Natural killer cell (primary cell): ENCODE data around the gene TEX14. TPM values are rescaled to one million over a fixed set of nuclear protein-coding genes. Genes with fewer than 3 reads are reported as not detected.
"Not testable (repeated sequence)": the region's sequence is repeated elsewhere in the genome, so short reads cannot be mapped to it uniquely, and the experiment has no call there.

Source experiments
- ATAC-seq, 3 donors: fragments of 150-1000 bp in 2 of 3; fragments of 200-7000 bp in 1 of 3; cut with Tn5 transposase; 1 replicate in 1 of 3; 2 replicates in 2 of 3; pipeline ENCODE4 v1.10.0; 2021; ENCODE audit warnings: mild to moderate bottlenecking in 2 of 3, moderate library complexity in 2 of 3
- DNase-seq, 2 donors: peaks; one replicate each; pipeline versions ENCODE4 v3.0.0 to v3.0.0-alpha.2; 2013 to 2021; ENCODE audit warnings: mixed read lengths in 1 of 2
- H3K27ac ChIP-seq: one replicate; pipeline ENCODE4 v1.5.1; 2013; ENCODE audit warnings: mild to moderate bottlenecking, low read length
- H3K27me3 ChIP-seq: one replicate; pipeline ENCODE4 v1.6.1; 2013; ENCODE audit warnings: low read length; ENCODE audit not compliant: control insufficient read depth, insufficient read depth
- H3K36me3 ChIP-seq: one replicate; pipeline ENCODE4 v1.6.1; 2013; ENCODE audit warnings: low read length; ENCODE audit not compliant: control insufficient read depth, insufficient read depth
- H3K4me1 ChIP-seq: one replicate; pipeline ENCODE4 v1.6.1; 2013; ENCODE audit warnings: low read length; ENCODE audit not compliant: control insufficient read depth, insufficient read depth
- H3K4me3 ChIP-seq: one replicate; pipeline ENCODE4 v1.5.1; 2013; ENCODE audit warnings: low read length
- H3K9me3 ChIP-seq: one replicate; pipeline ENCODE4 v1.6.1; 2013; ENCODE audit warnings: low read length; ENCODE audit not compliant: control insufficient read depth, insufficient read depth
- H3K27ac Mint-ChIP-seq, 2 donors: one replicate each; pipeline ENCODE4 v1.8.0; 2022; ENCODE audit warnings: mild to moderate bottlenecking in 2 of 2, mixed read lengths in 2 of 2, moderate library complexity in 1 of 2
- H3K27me3 Mint-ChIP-seq, 2 donors: one replicate each; pipeline ENCODE4 v1.8.0; 2022; ENCODE audit warnings: low read depth in 2 of 2, mixed read lengths in 2 of 2
- H3K36me3 Mint-ChIP-seq: one replicate; pipeline ENCODE4 v1.8.0; 2022; ENCODE audit warnings: mixed read lengths
- H3K4me1 Mint-ChIP-seq, 2 donors: one replicate each; pipeline ENCODE4 v1.8.0; 2022; ENCODE audit warnings: mixed read lengths in 2 of 2
- H3K4me3 Mint-ChIP-seq: one replicate; pipeline ENCODE4 v1.8.0; 2022; ENCODE audit warnings: mild to moderate bottlenecking, moderate library complexity, mixed read lengths
- H3K9me3 Mint-ChIP-seq, 2 donors: one replicate each; pipeline ENCODE4 v1.8.0; 2022; ENCODE audit warnings: mixed read lengths in 2 of 2
- CTCF ChIP-seq: fragments of 200-600 bp; IDR thresholded peaks from one replicate; pipeline ENCODE4 v1.8.0; 2022; ENCODE audit warnings: antibody characterized with exemption
- WGBS: methylation state at CpG from one replicate; pipeline ENCODE4 v1.1.7; 2013; ENCODE audit warnings: missing lambda C conversion rate; ENCODE audit not compliant: insufficient coverage; 5-methylcytosine and 5-hydroxymethylcytosine counted together
- intact Hi-C: fragments of 100-400 bp; cut with micrococcal nuclease; formaldehyde crosslinking; loops from one replicate; pipeline ENCODE4 v1.14.2; 2022
- total RNA-seq, 4 donors: library from RNA; stranded (reverse); fragments of 120-200 nt in 1 of 4; gene quantifications; one replicate each; pipeline versions ENCODE4 v1.2.3 to v1.2.4, GENCODE V29; 2013 to 2022

TEX14 gene
- total RNA-seq, 3 donors from 2014 or later (not counting 1 experiment from before 2014, with no cell fraction given) = 0.29 to 1.1 (median 0.89) TPM

DNA sequence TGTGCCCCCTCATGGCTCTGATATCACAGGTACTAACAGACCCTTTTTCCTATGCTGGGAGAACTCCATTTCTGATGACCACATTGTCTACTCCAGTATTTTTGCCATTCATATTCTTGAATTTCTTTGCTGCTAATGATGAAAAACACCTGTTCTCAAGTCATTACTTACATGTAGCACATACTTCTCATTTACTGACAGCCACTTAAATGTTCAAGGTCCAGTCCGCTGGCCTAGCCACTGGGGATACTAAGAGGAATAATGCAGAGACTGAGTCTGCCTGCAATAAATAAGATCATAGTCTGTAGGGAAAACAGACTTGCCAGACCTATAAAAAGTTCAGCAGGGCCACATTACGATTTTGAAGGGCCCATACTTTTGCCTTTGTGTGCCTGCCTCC, 27.5 kb downstream of the TEX14 start:
- no peak for ATAC-seq
- peaks cover 13 to 26% of the 10 kb centered on the region in 2 donors for H3K27me3 Mint-ChIP-seq

DNA sequence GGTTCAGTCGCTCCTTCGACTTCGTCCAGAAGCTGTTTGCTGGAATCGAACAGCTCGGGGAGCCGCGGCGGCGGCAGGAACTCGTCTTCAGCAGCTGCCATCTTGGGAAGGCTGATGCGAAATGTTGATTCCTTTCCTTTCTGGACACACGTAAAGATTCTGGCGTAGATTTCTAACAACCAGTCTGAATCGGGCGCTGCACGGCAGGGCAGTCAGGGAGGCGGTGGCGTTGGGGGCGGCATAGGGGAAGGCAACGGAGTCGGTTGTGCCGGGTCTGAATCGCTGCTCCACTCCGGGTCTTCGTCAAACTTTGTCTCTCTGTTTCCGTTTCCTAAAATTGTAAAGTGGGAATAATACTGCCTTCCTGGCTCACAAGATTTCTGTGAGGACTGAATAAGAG, 30.3 kb downstream of the TEX14 start:
- H3K4me3 ChIP-seq = no peak overlapping the region
- peaks cover 15% of the 10 kb centered on the region for H3K4me1 ChIP-seq
- no peaks in the 10 kb centered on the region for H3K36me3 ChIP-seq
- intact Hi-C loops = no loop called here
- peaks cover 4 to 7% of the 10 kb centered on the region in 2 donors for H3K27me3 Mint-ChIP-seq
- peaks cover 18 to 19% of the 10 kb centered on the region in 2 donors for H3K4me1 Mint-ChIP-seq
- no peak for DNase-seq
- 97% methylated on average over 26 of the region's 26 CpGs for WGBS
- H3K36me3 Mint-ChIP-seq = no peaks in the 10 kb centered on the region
- H3K9me3 ChIP-seq = no peaks in the 10 kb centered on the region
- H3K4me3 Mint-ChIP-seq = peak overlapping the region; percentile 2
- no peak for TF ChIP-seq CTCF
- no peak for ATAC-seq
- H3K27ac ChIP-seq = no peak overlapping the region
- H3K27me3 ChIP-seq = no peaks in the 10 kb centered on the region
- H3K27ac Mint-ChIP-seq = no peak overlapping the region
- no peaks in the 10 kb centered on the region for H3K9me3 Mint-ChIP-seq

More for the DNA sequence above, 27.5 kb downstream of the TEX14 start:
- H3K27me3 ChIP-seq = no peaks in the 10 kb centered on the region
- Mint-ChIP-seq H3K36me3 (no peaks in the 10 kb centered on the region), H3K4me1 (peaks cover 3 to 10% of the 10 kb centered on the region in 2 donors), H3K9me3 (no peaks in the 10 kb centered on the region), H3K4me3 (no peak overlapping the region), H3K27ac (no peak overlapping the region)
- no peaks in the 10 kb centered on the region for H3K36me3 ChIP-seq
- intact Hi-C loops = no loop called here
- 88% methylated on average over 2 of the region's 2 CpGs for WGBS
- TF ChIP-seq CTCF = no peak
- H3K4me3 ChIP-seq = no peak overlapping the region
- peaks cover 5% of the 10 kb centered on the region for H3K4me1 ChIP-seq
- H3K27ac ChIP-seq = no peak overlapping the region
- no peaks in the 10 kb centered on the region for H3K9me3 ChIP-seq
- no peak for DNase-seq

DNA sequence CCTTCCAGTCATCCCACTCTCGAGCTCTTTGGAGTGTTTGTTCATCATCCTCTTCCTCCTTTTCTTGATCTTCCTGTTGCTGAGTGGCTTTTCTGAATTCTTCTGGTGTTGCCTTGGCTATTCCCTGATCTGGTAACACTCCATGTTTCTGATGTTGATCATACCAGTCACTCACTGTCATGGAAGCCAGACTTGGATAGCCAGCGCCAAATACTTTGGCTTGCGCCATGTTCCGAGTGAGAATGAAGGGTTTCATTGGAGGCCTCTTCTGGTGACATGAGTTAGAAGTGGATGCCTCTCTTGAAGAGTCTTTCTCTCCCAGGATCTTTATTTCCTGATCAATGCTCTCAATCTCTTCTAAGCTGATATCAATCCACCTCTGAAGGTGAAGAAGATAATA, 31.2 kb downstream of the TEX14 start:
- Histone ChIP-seq H3K9me3 (no peaks in the 10 kb centered on the region), H3K4me3 (no peak overlapping the region), H3K36me3 (no peaks in the 10 kb centered on the region), H3K27ac (no peak overlapping the region), H3K27me3 (no peaks in the 10 kb centered on the region), H3K4me1 (peaks cover 15% of the 10 kb centered on the region)
- no peaks in the 10 kb centered on the region for H3K36me3 Mint-ChIP-seq
- 90% methylated on average over 2 of the region's 4 CpGs for WGBS
- intact Hi-C loops = no loop called here
- DNase-seq = no peak
- no peaks in the 10 kb centered on the region for H3K9me3 Mint-ChIP-seq
- peak overlapping the region; percentile 35 to 98 for H3K27ac Mint-ChIP-seq
- peak overlapping the region; percentile 74 for H3K4me3 Mint-ChIP-seq
- H3K27me3 Mint-ChIP-seq = peaks cover 0 to 5% of the 10 kb centered on the region in 2 donors
- peaks cover 18% of the 10 kb centered on the region in 2 donors for H3K4me1 Mint-ChIP-seq
- no peak for ATAC-seq
- no peak for TF ChIP-seq CTCF

- not testable (repeated sequence) for H3K27ac ChIP-seq, ATAC-seq, H3K36me3 Mint-ChIP-seq, DNase-seq, H3K9me3 ChIP-seq, H3K27me3 ChIP-seq, H3K9me3 Mint-ChIP-seq, H3K27me3 Mint-ChIP-seq, H3K36me3 ChIP-seq
- peaks cover 15% of the 10 kb centered on the region for H3K4me1 ChIP-seq
- WGBS = 45% methylated on average over 9 of the region's 9 CpGs
- peak overlapping the region; percentile 43 for H3K4me3 ChIP-seq
- Mint-ChIP-seq H3K27ac (peak overlapping the region; percentile 97 to 98), H3K4me1 (peaks cover 18% of the 10 kb centered on the region in 2 donors), H3K4me3 (peak overlapping the region; percentile 89)
- intact Hi-C loops = loop anchor here (1.0 kb wide), 3 partner anchors 28 to 141 kb away; partner anchors contain the start of genes RAD51C and TEX14
Measured at GRCh38 chr17:58659714-58660084, 32.1 kb downstream of the TEX14 start.
